Thyroid gland (tissue), 4 donors: ENCODE data around the gene EDEM1. TPM values are rescaled to one million over a fixed set of nuclear protein-coding genes. Genes with fewer than 3 reads are reported as not detected.

Experiments used
- DNase-seq, 2 donors: peaks; one replicate each; pipeline ENCODE4 v3.0.0-alpha.2; 2019
- H3K27ac ChIP-seq, 3 donors: fragments of 200-600 bp; sonication (generic); 1 replicate in 2 of 3; 2 replicates in 1 of 3; pipeline ENCODE4 v1.5.1; 2016 to 2019; ENCODE audit warnings: mild to moderate bottlenecking in 1 of 3, moderate library complexity in 1 of 3
- H3K27me3 ChIP-seq: fragments of 200-600 bp; sonication (generic); one replicate; pipeline ENCODE4 v1.5.1; 2019
- H3K36me3 ChIP-seq, 2 donors: fragments of 200-600 bp; sonication (generic); one replicate each; pipeline ENCODE4 v1.5.1; 2016 to 2019
- H3K4me1 ChIP-seq, 2 donors: fragments of 200-600 bp; sonication (generic); one replicate each; pipeline ENCODE4 v1.5.1; 2017 to 2019
- H3K4me3 ChIP-seq, 3 donors: fragments of 200-600 bp; sonication (generic); replicated peaks in 1 of 3; 1 replicate in 2 of 3; 2 replicates in 1 of 3; pipeline ENCODE4 v1.5.1; 2016; ENCODE audit warnings: mild to moderate bottlenecking in 1 of 3
- H3K9me3 ChIP-seq: fragments of 200-600 bp; sonication (generic); one replicate; pipeline ENCODE4 v1.5.1; 2017
- CTCF ChIP-seq, 6 experiments: fragments of 200-600 bp in 3 of 6; fragments of 450-650 bp in 3 of 6; sonication (generic) in 3 of 6; IDR thresholded peaks; one replicate each; pipeline ENCODE4 v1.5.1; 2016 to 2019; ENCODE audit warnings: antibody characterized with exemption in 6 of 6, mild to moderate bottlenecking in 2 of 6, inconsistent platforms in 1 of 6, moderate library complexity in 1 of 6
- POLR2A ChIP-seq, 2 donors: fragments of 450-650 bp; IDR thresholded peaks; one replicate each; pipeline ENCODE4 v1.6.1; 2017; ENCODE audit warnings: antibody characterized with exemption in 2 of 2, mild to moderate bottlenecking in 2 of 2, moderate library complexity in 1 of 2
- WGBS, 2 donors: methylation state at CpG; one replicate each; pipeline ENCODE4 v1.1.5; 2017; 5-methylcytosine and 5-hydroxymethylcytosine counted together
- intact Hi-C: fragments of 100-400 bp; cut with DNase I; formaldehyde crosslinking; loops from one replicate; pipeline ENCODE4 v1.15.1; 2023
- total RNA-seq, 4 donors: library from RNA; depleted of rRNA; stranded (reverse); fragments of >200 nt; gene quantifications; one replicate each; pipeline ENCODE4 v1.2.3, GENCODE V29; 2016

EDEM1 gene
- total RNA-seq, 4 donors from 2014 or later: 26.1 to 58.4 (median 43.0) TPM

- no peak overlapping the region for H3K4me3 ChIP-seq
- H3K27ac ChIP-seq: no peak overlapping the region
- intact Hi-C loops: no loop called here
- H3K4me1 ChIP-seq: no peaks in the 10 kb centered on the region
- DNase-seq: no peak
- WGBS, 2 donors: 94 to 100% methylated on average over 5 of the region's 5 CpGs
- TF ChIP-seq CTCF (IDR thresholded peaks at IDR 0.05): no peak
- TF ChIP-seq POLR2A (IDR thresholded peaks at IDR 0.05): no peak
- no peaks in the 10 kb centered on the region for H3K27me3 ChIP-seq
- H3K36me3 ChIP-seq: peaks cover 71 to 87% of the 10 kb centered on the region in 2 donors
- no peaks in the 10 kb centered on the region for H3K9me3 ChIP-seq
Observed at GRCh38 chr3:5210926-5211325, 23.4 kb downstream of the EDEM1 start.

GRCh38 chr3:5212628-5213573 is 25.4 kb downstream of the EDEM1 start:
- Histone ChIP-seq H3K4me3 (no peak overlapping the region), H3K27me3 (no peaks in the 10 kb centered on the region), H3K27ac (no peak overlapping the region), H3K4me1 (peaks cover 0 to 4% of the 10 kb centered on the region in 2 donors), H3K36me3 (peaks cover 65 to 82% of the 10 kb centered on the region in 2 donors), H3K9me3 (no peaks in the 10 kb centered on the region)
- intact Hi-C loops: no loop called here
- WGBS, 2 donors: 87 to 89% methylated on average over 9 of the region's 9 CpGs
- DNase-seq: no peak
- no peak for TF ChIP-seq CTCF (IDR thresholded peaks at IDR 0.05)
- TF ChIP-seq POLR2A (IDR thresholded peaks at IDR 0.05): no peak

- no peak for DNase-seq
- H3K27ac ChIP-seq: no peak overlapping the region
- H3K27me3 ChIP-seq: no peaks in the 10 kb centered on the region
- H3K9me3 ChIP-seq: no peaks in the 10 kb centered on the region
- no peak overlapping the region for H3K4me3 ChIP-seq
- no peak for TF ChIP-seq CTCF (IDR thresholded peaks at IDR 0.05)
- TF ChIP-seq POLR2A (IDR thresholded peaks at IDR 0.05): no peak
- H3K36me3 ChIP-seq: peaks cover 58 to 75% of the 10 kb centered on the region in 2 donors
- intact Hi-C loops: no loop called here
- peaks cover 0 to 7% of the 10 kb centered on the region in 2 donors for H3K4me1 ChIP-seq
- WGBS, 2 donors: 77 to 87% methylated on average over 7 of the region's 7 CpGs
Observed at GRCh38 chr3:5213574-5213966, 26.1 kb downstream of the EDEM1 start.

GRCh38 chr3:5214352-5214751 is 26.8 kb downstream of the EDEM1 start:
- H3K36me3 ChIP-seq: peaks cover 50 to 72% of the 10 kb centered on the region in 2 donors
- DNase-seq: no peak
- no peak overlapping the region for H3K4me3 ChIP-seq
- intact Hi-C loops: no loop called here
- H3K9me3 ChIP-seq: no peaks in the 10 kb centered on the region
- no peaks in the 10 kb centered on the region for H3K27me3 ChIP-seq
- WGBS, 2 donors: 79 to 84% methylated on average over 9 of the region's 9 CpGs
- TF ChIP-seq CTCF (IDR thresholded peaks at IDR 0.05) (no peak), POLR2A (IDR thresholded peaks at IDR 0.05) (no peak)
- no peak overlapping the region for H3K27ac ChIP-seq
- peaks cover 0 to 7% of the 10 kb centered on the region in 2 donors for H3K4me1 ChIP-seq
